ENCODE data around the gene TUBE1. TPM values are rescaled to one million over a fixed set of nuclear protein-coding genes. Genes with fewer than 3 reads are reported as not detected.

The TUBE1 gene
- total and polyA plus RNA-seq, 10 of the 15 experiments (the other 5 are each of a cell fraction or from before 2014, with no cell fraction given): 6.3 to 25.2 (median 13.6) TPM

GRCh38 chr6:112100561-112100960, 13.3 kb upstream of the TUBE1 start:
- H3K9ac ChIP-seq (ENCODE audit: control insufficient read depth, insufficient read depth, low read length): no peak overlapping the region
- H3K27ac ChIP-seq (ENCODE audit: control insufficient read depth, insufficient read depth): no peak overlapping the region
- FAIRE-seq: no peak
- H3K79me2 ChIP-seq (ENCODE audit: control insufficient read depth, insufficient read depth, low read length): no peaks in the 10 kb centered on the region
- no peak for DNase-seq (ENCODE audit: low read depth, low spot score)
- H3K27me3 ChIP-seq (replicated peaks in 1 of 2; ENCODE audit: control insufficient read depth in 2 of 2, insufficient read depth in 2 of 2, low read length in 1 of 2): no peaks in the 10 kb centered on the region
- RAD21 ChIA-PET (ENCODE audit: unreplicated experiment): interaction anchor here (1.4 kb wide), 1 partner anchor 14 kb away, joined by 3 read pairs; no protein-coding TSS in a partner anchor
- CTCF ChIA-PET: interaction anchor here (2.4 kb wide), 1 partner anchor 63 kb away, joined by 7 read pairs; no protein-coding TSS in a partner anchor
- H3K4me3 ChIP-seq: no peak overlapping the region
- H3K4me1 ChIP-seq (ENCODE audit: control insufficient read depth, insufficient read depth, low read length): no peaks in the 10 kb centered on the region
- H3K36me3 ChIP-seq (ENCODE audit: control insufficient read depth in 2 of 2, insufficient read depth in 2 of 2, low read length in 1 of 2): no peaks in the 10 kb centered on the region
- H2AFZ ChIP-seq (ENCODE audit: control insufficient read depth, low read depth, low read length): no peak overlapping the region
- no peak for TF ChIP-seq RUNX3 (IDR thresholded peaks at IDR 0.05; ENCODE audit: low read length)
- TF ChIP-seq ATF3 (IDR thresholded peaks at IDR 0.05; ENCODE audit: borderline replicate concordance, extremely low read depth, low read depth, low read length): no peak
- TF ChIP-seq FOXM1 (IDR thresholded peaks at IDR 0.05; ENCODE audit: low read depth, low read length): no peak
- no peak for TF ChIP-seq PAX8 (IDR thresholded peaks at IDR 0.05)
- in situ Hi-C loops (cut with MboI) (no loop called here), intact Hi-C loops (cut with micrococcal nuclease; ENCODE audit: unreplicated experiment) (no loop called here)
- SMC1A ChIA-PET (ENCODE audit: uncharacterized antibody, unreplicated experiment): no interaction called here
- H3K4me2 ChIP-seq (ENCODE audit: control insufficient read depth, insufficient read depth): no peak overlapping the region
- POLR2A ChIA-PET: no interaction called here
- no peaks in the 10 kb centered on the region for H4K20me1 ChIP-seq (ENCODE audit: control insufficient read depth, insufficient read depth)
- H3K9me3 ChIP-seq (replicated peaks; ENCODE audit: control insufficient read depth, insufficient read depth, low read length): no peaks in the 10 kb centered on the region
- BruUV-seq (replicated peaks): no TSS peak
- no peak for ATAC-seq
- 64% methylated on average over 4 of the region's 4 CpGs for WGBS (ENCODE audit: insufficient coverage, insufficient replicate concordance, low lambda C conversion rate, missing lambda C conversion rate)

- Histone ChIP-seq H3K4me1 (ENCODE audit: control insufficient read depth, insufficient read depth, low read length) (no peaks in the 10 kb centered on the region), H3K4me3 (no peak overlapping the region), H2AFZ (ENCODE audit: control insufficient read depth, low read depth, low read length) (no peak overlapping the region), H4K20me1 (ENCODE audit: control insufficient read depth, insufficient read depth) (no peaks in the 10 kb centered on the region), H3K9ac (ENCODE audit: control insufficient read depth, insufficient read depth, low read length) (no peak overlapping the region), H3K9me3 (replicated peaks; ENCODE audit: control insufficient read depth, insufficient read depth, low read length) (no peaks in the 10 kb centered on the region), H3K27ac (ENCODE audit: control insufficient read depth, insufficient read depth) (no peak overlapping the region), H3K36me3 (ENCODE audit: control insufficient read depth in 2 of 2, insufficient read depth in 2 of 2, low read length in 1 of 2) (no peaks in the 10 kb centered on the region), H3K4me2 (ENCODE audit: control insufficient read depth, insufficient read depth) (no peak overlapping the region), H3K79me2 (ENCODE audit: control insufficient read depth, insufficient read depth, low read length) (no peaks in the 10 kb centered on the region), H3K27me3 (replicated peaks in 1 of 2; ENCODE audit: control insufficient read depth in 2 of 2, insufficient read depth in 2 of 2, low read length in 1 of 2) (no peaks in the 10 kb centered on the region)
- 62% methylated on average over 2 of the region's 2 CpGs for WGBS (ENCODE audit: insufficient coverage, insufficient replicate concordance, low lambda C conversion rate, missing lambda C conversion rate)
- ChIA-PET POLR2A (no interaction called here), SMC1A (ENCODE audit: uncharacterized antibody, unreplicated experiment) (interaction anchor here (3.2 kb wide), 1 partner anchor 10 kb away, joined by 12 read pairs; the partner anchor contains the start of genes FAM229B and TUBE1), RAD21 (ENCODE audit: unreplicated experiment) (no interaction called here), CTCF (interaction anchor here (1.0 to 1.5 kb wide), 2 partner anchors 19 to 66 kb away, joined by 3 to 5 read pairs; no protein-coding TSS in a partner anchor)
- DNase-seq (ENCODE audit: low read depth, low spot score) (no peak), FAIRE-seq (no peak), ATAC-seq (no peak)
- BruUV-seq (replicated peaks): no TSS peak
- in situ Hi-C loops (cut with MboI): no loop called here
- no peak for TF ChIP-seq POU2F2 (IDR thresholded peaks at IDR 0.05; ENCODE audit: borderline replicate concordance, low read depth, low read length)
- TF ChIP-seq HSF1 (IDR thresholded peaks at IDR 0.05; ENCODE audit: low read depth, low read length): no peak
- TF ChIP-seq LARP7 (IDR thresholded peaks at IDR 0.05): no peak
- intact Hi-C loops (cut with micrococcal nuclease; ENCODE audit: unreplicated experiment): no loop called here
Measured at GRCh38 chr6:112096901-112097300, 9.6 kb upstream of the TUBE1 start.

Data from GM12878 (cell line).